HG03135 (cell line): ENCODE data around the gene NPC2.

Source experiments
- ATAC-seq: cut with Tn5 transposase; IDR thresholded peaks from one replicate; pipeline ENCODE4 v1.9.1; 2021; ENCODE audit warnings: mild to moderate bottlenecking, moderate library complexity; ENCODE audit not compliant: unreplicated experiment

The NPC2 gene

GRCh38 chr14:74519316-74520074 lies 26.4 kb upstream of the NPC2 start:
- no peak for ATAC-seq

DNA sequence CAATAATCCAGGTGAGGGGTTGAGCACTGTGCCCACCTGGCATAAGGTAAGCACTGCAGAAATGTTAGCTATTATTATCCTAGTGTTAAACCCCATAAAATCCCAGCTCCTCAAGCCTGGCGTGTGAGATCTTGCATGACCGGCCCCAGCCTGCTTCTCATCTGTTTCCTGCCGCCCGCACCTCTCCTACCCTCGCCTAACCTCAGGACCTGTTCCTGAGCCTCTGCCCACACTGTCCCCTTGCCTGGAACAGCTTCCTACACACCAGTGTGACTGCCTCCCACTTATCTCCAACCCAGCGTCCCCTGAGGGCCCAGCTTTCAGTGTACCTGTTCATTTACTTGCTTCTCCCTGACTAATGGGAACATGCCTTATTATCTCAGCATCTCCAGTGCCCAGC lies 25.1 kb upstream of the NPC2 start:
- ATAC-seq = no peak

DNA sequence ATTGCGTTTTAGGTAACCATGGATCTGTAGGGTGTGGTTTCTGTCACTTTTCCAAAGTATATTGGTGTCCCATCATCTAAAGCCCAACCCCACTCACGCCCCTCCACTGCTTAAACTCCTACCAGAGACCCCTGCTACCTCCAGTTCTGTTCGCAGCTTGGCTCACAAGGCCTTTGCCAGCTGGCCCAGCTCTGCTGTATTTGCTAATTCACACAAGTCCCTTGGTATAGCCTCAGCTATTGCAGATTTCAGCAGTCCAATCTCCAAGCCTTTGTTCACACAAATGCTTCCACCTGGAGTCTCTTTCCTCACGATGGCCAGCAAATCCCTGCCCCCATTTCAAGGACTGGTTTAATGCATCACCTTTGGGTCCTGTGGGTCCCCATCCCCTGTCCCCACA lies 24.6 kb upstream of the NPC2 start:
- ATAC-seq = no peak

GRCh38 chr14:74516451-74517160 lies 23.5 kb upstream of the NPC2 start:
- ATAC-seq = no peak

- ATAC-seq = no peak
Observed at GRCh38 chr14:74515891-74516412, 22.8 kb upstream of the NPC2 start.

DNA sequence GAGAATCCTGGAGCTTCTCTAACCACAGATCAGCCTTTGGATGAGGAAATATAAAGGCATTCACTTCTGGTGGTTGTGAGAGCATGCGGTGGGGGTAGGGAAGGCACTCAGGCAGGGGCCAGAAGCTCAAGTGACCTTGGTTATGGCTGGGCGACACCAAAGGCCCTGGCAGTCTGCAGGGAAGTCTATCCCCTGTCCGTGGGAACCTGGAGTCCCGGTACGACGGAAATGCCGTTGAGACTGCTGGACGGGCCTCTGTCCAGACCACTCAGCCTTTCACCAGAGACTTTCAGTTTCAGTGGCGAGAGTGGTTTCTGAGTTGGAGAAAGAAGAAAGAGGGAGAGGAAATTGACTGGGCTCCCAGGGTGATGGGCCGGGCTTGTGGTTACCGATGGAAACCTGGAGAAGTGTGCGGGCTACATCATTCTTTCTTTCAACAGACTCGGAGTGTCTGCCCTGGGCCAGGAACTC lies 21.4 kb upstream of the NPC2 start:
- no peak for ATAC-seq

DNA sequence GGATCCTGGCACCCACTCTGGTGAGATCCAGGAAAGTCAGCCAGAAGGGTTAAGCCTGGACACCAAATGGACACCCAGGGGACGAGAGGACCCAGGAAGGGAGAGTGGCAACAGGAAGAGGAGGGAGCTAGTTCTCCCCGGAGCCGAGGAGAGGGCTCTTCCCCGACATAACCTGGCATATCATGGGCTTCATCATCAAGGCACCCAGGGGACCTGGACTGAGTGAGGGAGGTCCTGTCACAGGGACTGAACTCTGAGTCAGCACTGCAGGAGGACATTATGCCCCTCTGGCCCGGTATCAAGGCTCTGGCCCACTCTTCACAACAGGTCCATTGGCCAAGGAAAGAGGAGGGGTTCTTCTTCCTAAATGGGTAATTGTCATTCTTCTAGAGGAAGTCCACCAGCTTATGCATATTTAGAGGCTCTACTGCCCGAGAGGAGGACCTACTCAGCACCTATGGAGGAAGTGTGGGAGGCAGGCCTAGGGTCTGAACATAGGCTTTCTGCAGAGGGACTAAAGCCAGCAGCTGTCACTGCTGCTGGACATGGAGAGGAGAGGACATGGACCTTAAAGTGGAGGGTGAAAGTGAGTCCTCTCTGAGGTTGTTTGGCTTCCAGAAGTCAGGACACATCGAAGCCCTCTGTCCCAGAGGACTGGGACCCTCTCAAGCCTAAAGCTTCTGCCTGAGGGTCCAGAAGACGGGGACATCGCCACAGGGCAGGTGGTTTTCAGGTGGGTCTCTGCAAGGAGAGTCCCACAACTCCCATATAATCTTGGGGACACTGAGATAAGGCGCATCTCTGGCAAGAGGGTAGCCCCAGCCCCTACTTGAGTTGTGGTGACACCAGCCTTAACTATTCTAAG lies 19.1 kb upstream of the NPC2 start:
- ATAC-seq = no peak

DNA sequence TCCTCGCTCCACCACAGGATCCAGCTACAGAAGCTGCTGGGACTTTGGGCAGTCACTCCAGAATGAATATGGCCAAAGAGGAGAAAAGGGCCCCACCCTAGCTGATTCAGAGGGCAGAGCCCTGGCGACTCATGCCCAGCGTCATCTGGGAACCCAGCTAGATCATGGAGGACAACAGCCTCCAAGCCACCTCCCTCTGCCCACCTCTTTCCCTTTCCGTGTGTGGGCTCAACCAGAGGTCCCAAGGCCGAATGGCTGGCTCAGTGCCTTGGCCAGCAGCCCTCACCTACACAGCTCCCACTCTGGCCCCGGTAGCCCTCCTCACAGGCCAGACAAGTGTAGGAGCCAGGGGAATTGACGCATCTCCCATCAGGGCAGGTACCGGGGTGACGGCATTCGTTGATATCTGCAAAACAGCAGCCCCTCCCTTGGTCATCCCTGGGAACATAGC lies 17.9 kb upstream of the NPC2 start:
- no peak for ATAC-seq

GRCh38 chr14:74510223-74510931 lies 17.3 kb upstream of the NPC2 start:
- ATAC-seq = no peak

GRCh38 chr14:74509587-74510222 lies 16.6 kb upstream of the NPC2 start:
- no peak for ATAC-seq

DNA sequence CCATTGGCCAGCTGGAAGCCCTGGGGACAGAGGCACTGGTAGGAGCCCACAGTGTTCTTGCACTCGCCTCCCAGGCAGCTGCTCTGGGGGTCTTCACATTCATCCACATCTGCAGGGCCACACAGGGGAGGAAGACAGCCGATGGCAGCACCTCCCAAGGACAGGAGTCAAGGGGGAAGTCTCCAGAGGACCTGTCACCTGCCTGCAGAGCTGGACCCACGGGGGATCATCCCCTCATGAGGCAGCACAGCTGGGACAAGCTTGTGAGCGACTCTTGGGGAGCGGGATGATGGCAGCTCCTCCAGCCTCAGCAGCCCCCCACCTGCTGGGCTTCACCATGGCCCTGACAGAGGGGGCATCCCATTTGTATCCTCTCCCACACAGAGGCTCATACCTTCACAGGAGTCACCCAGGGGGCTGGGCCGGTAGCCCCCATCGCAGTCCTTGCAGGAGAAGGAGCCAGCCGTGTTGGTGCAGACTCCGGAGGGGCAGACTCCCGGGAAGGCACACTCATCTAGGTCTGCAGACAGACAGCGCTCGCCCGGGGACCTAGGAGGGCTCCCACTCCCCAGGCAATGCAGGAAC lies 15.8 kb upstream of the NPC2 start:
- ATAC-seq = no peak

DNA sequence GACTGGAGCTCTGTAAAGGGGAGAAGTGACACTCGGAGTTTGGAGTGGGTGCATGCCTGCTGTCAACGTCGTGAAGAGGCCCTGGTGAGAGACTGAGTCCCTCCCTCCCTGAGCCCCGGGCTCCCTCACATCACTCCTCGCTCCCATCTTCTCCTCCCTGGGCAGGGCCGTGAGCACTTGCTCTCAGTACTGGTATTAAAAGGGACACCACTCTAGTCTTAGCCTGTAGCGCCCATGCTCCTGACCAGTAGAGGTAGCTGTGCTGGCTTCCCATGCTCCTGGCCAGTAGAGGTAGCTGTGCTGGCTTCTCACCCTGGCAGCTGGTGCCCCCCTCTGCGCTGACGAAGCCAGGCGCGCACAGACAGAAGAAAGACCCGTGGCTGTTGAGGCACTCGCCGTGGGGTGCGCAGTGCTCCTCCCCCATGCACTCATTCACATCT lies 15.2 kb upstream of the NPC2 start:
- ATAC-seq = no peak

GRCh38 chr14:74507840-74508239 lies 14.7 kb upstream of the NPC2 start:
- ATAC-seq = no peak

DNA sequence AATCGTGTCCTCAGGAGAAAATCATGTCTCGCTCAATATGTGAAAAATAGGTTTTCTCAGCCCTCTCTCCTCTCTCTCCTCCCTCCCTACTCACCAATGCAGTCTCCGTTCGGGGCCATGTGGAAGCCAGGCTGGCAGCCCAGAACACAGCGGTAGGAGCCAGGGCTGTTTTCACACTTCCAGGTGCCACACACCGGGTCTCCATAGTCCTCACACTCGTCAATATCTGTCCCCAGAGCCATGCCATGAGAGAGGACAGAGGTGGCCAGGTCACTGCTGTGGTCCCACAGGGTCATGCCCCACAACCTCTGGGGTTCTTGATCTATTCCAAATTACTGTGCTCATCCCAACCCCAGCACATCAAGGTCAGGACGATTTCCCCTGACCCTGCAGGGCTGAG lies 14.0 kb upstream of the NPC2 start:
- ATAC-seq = no peak

GRCh38 chr14:74506411-74506851 lies 13.3 kb upstream of the NPC2 start:
- ATAC-seq = no peak

- no peak for ATAC-seq
Observed at GRCh38 chr14:74505831-74506230, 12.7 kb upstream of the NPC2 start.

DNA sequence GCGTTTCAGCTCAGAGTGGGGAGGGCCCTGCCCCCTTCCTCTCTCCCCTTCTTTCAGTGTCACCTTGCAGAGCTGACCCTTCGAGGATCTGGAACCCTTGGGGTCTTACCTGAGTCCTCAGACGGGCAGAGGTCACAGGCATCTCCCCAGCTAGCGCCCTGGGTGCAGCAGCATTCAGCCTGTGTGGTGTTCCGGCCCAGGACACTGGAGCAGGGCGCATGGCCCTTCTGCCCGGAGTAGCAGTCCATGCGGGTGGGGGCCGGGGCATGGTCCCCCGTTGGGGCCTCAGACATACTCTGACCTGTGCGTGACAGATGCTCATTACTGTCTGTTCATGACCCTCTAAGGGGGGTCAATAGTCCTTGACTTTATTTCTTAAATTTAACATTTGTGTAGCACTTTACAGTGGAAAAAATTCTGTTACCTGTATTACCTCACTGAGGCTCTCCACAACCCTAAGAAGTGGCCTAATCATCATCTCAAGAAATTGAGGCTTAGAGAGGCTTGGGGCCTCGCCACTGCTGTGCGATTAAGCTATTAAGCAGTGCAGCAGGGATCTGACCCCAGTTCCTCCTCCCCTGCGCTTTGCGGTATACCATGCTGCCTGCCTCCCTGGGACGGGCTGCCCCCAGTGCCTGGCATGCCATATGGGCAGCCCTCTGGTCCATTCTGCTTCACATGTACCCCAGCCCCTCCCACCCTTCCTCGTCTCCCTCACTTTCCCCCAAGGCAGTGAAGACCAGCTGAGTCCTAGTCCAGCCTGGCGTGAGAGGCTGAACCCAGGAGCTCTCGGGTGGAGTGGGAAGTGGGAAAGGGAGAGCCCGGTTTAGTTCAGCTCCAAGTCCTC lies 12.0 kb upstream of the NPC2 start:
- ATAC-seq = no peak

GRCh38 chr14:74504412-74504811 lies 11.3 kb upstream of the NPC2 start:
- no peak for ATAC-seq

- ATAC-seq = no peak
Observed at GRCh38 chr14:74503938-74504335, 10.8 kb upstream of the NPC2 start.
